GM19240 (cell line): ENCODE measurements around the gene CTSZ.
"Not testable (repeated sequence)": the region's sequence is repeated elsewhere in the genome, so short reads cannot be mapped to it uniquely, and the experiment has no call there.

ENCODE experiments used
- DNase-seq: peaks from one replicate; pipeline ENCODE4 v3.0.0; 2011; ENCODE audit warnings: low spot score; ENCODE audit not compliant: insufficient read length

The CTSZ gene

DNA sequence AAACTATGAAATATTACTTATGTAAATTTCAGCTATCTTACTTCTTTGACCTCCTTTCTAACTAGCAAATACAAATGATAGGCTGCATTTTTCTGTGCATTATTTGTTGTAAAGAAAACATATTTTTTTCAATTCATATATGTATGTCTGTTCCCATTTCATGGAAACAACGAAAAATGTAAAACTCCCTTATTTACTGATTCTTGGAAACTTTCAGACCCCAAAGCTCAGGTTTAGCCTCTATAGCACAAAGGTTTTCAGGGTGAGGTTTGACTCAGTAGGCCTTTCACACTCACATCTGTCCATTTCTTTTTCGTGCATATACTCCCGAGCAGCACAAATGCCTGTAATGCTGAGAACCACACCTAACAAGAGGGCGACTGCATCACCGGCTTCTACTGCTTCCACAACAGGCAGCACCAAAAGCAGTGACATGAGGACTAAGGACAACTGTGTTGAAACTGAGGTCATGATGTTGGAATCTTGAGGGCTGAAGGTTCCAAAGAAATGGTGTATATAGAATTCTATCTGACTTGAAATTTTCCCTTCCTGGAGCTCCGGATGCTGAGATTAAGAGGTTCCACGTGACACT lies 59.2 kb downstream of the CTSZ start:
- not testable (repeated sequence) for DNase-seq

DNA sequence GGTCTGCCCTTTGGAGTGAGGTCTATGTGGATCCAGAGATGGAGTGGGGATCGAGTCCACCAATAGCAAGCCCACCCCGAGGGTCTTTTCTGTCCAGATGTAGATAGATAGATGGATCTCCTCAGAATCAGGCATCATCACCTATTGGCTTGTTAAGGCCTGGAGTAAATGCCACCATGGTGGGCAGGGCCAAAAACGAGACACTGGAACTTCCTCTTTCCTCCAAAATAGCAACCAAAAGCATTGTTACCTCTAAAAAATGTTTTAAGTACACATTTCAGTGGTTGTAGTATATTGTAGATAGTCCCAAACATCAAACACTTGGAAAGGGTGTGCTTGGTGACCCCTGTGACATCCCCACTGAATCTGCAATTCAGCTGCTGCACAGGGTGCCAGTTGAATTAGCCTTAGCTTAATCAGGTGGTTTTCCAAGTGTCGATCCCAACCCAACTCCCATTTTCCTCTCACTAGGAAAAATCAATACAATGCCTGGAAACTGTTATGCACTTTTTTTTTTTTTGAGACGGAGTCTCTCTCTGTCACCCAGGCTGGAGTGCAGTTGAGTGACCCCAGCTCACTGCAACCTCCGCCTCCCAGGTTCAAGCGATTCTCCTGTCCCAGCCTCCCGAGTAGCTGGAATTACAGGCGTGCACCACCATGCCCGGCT lies 61.0 kb downstream of the CTSZ start:
- DNase-seq, result no peak
